HepG2 (cell line): ENCODE results near the gene FOXK2. TPM values are rescaled to one million over a fixed set of nuclear protein-coding genes. Genes with fewer than 3 reads are reported as not detected.

Experiments used
- ATF1 ChIP-seq: IDR thresholded peaks from 2 replicates; pipeline ENCODE4 v1.6.1; 2016; ENCODE audit warnings: mild to moderate bottlenecking, control low read depth
- CHCHD3 ChIP-seq: sonication (generic); formaldehyde crosslinking; IDR thresholded peaks from 2 replicates; pipeline ENCODE4 v1.8.0; 2022; ENCODE audit warnings: mild to moderate bottlenecking, missing genetic modification reagents, moderate library complexity
- KLF13 ChIP-seq: sonication (generic); formaldehyde crosslinking; IDR thresholded peaks from 2 replicates; pipeline ENCODE4 v1.4.0; 2020; ENCODE audit warnings: mild to moderate bottlenecking, missing genetic modification reagents
- KLF16 ChIP-seq, 2 experiments: sonication (generic) in 1 of 2; formaldehyde crosslinking in 1 of 2; IDR thresholded peaks; 2 replicates each; pipeline versions ENCODE4 v1.6.1 to v1.8.0; 2016 to 2023; ENCODE audit warnings: missing genetic modification reagents in 2 of 2, missing compliant biosample characterization in 1 of 2
- MEIS2 ChIP-seq: sonication (generic); formaldehyde crosslinking; IDR thresholded peaks from 2 replicates; pipeline ENCODE4 v1.9.0; 2021; ENCODE audit warnings: mild to moderate bottlenecking, missing genetic modification reagents
- MIER2 ChIP-seq: IDR thresholded peaks from 2 replicates; pipeline ENCODE4 v1.6.1; 2016; ENCODE audit warnings: missing biosample characterization, missing genetic modification reagents
- MTA3 ChIP-seq: sonication (generic); formaldehyde crosslinking; IDR thresholded peaks from 2 replicates; pipeline ENCODE4 v1.4.0; 2020; ENCODE audit warnings: missing genetic modification reagents
- PTBP1 ChIP-seq: fragments of 200-400 bp; formaldehyde crosslinking; IDR thresholded peaks from 2 replicates; pipeline ENCODE4 v1.6.1; 2018; ENCODE audit warnings: low read length, low read depth; ENCODE audit not compliant: poor library complexity, severe bottlenecking
- SOX13 ChIP-seq, 3 experiments: fragments of 450-650 bp in 1 of 3; sonication (generic) in 1 of 3; formaldehyde crosslinking in 1 of 3; IDR thresholded peaks in 2 of 3; conservative IDR thresholded peaks in 1 of 3; 2 replicates each; pipeline versions ENCODE4 v1.5.0 to v1.6.1; 2016 to 2020; ENCODE audit warnings: antibody characterized with exemption in 1 of 3, mild to moderate bottlenecking in 1 of 3, missing compliant biosample characterization in 1 of 3, missing genetic modification reagents in 1 of 3, moderate library complexity in 1 of 3
- SP5 ChIP-seq: IDR thresholded peaks from 2 replicates; pipeline ENCODE4 v1.6.1; 2016; ENCODE audit warnings: low read depth, borderline replicate concordance
- ZBTB21 ChIP-seq: sonication (generic); formaldehyde crosslinking; IDR thresholded peaks from 2 replicates; pipeline ENCODE4 v1.4.0; 2020; ENCODE audit warnings: missing genetic modification reagents
- ZFP90 ChIP-seq: sonication (generic); formaldehyde crosslinking; IDR thresholded peaks from 2 replicates; pipeline ENCODE4 v1.8.0; 2022; ENCODE audit warnings: missing genetic modification reagents, mild to moderate bottlenecking, inconsistent platforms, borderline replicate concordance
- ZNF232 ChIP-seq: sonication (generic); formaldehyde crosslinking; IDR thresholded peaks from 2 replicates; pipeline ENCODE4 v1.4.0; 2020; ENCODE audit warnings: missing genetic modification reagents, borderline replicate concordance
- ZNF317 ChIP-seq: sonication (generic); formaldehyde crosslinking; IDR thresholded peaks from 2 replicates; pipeline ENCODE4 v1.5.0; 2020; ENCODE audit warnings: mild to moderate bottlenecking, missing genetic modification reagents
- ZNF567 ChIP-seq: sonication (generic); formaldehyde crosslinking; IDR thresholded peaks from 2 replicates; pipeline ENCODE4 v1.8.1; 2023; ENCODE audit warnings: mild to moderate bottlenecking, missing genetic modification reagents, borderline replicate concordance
- ZNF652 ChIP-seq: IDR thresholded peaks from 2 replicates; pipeline ENCODE4 v1.6.1; 2016; ENCODE audit warnings: low read depth, borderline replicate concordance
- ZNF737 ChIP-seq: sonication (generic); formaldehyde crosslinking; IDR thresholded peaks from 2 replicates; pipeline ENCODE4 v1.5.0; 2020; ENCODE audit warnings: missing genetic modification reagents, mild to moderate bottlenecking, borderline replicate concordance
- ZNF766 ChIP-seq: sonication (generic); formaldehyde crosslinking; IDR thresholded peaks from 2 replicates; pipeline ENCODE4 v1.5.0; 2020; ENCODE audit warnings: missing genetic modification reagents, borderline replicate concordance
- polyA plus RNA-seq, 8 experiments: library from polyadenylated mRNA; depleted of rRNA in 3 of 8; stranded (reverse) in 7 of 8; unstranded in 1 of 8; fragments of >200 nt; fragmentation: Illumina TruSeq in 4 of 8; extraction: Trizol in 4 of 8; gene quantifications; 2 replicates each; pipeline versions ENCODE4 v1.2.1 to v1.2.3, GENCODE V29; 2011 to 2016; ENCODE audit warnings: low read depth in 4 of 8, missing spikeins in 1 of 8, mixed read lengths in 1 of 8; ENCODE audit not compliant: insufficient read depth in 1 of 8
- total RNA-seq, 5 experiments: library from RNA; depleted of rRNA; stranded (reverse); fragments of >200 nt; fragmentation: Illumina TruSeq; extraction: Trizol; gene quantifications; 2 replicates each; pipeline ENCODE4 v1.2.3, GENCODE V29; 2016; ENCODE audit warnings: low read depth in 1 of 5
- TF ChIP-seq, protein P1 (sequence below): sonication (generic); formaldehyde crosslinking; IDR thresholded peaks from 2 replicates; pipeline ENCODE4 v1.8.0; 2023; ENCODE audit warnings: mild to moderate bottlenecking, missing genetic modification reagents
- TF ChIP-seq, protein P2 (sequence below): sonication (generic); formaldehyde crosslinking; IDR thresholded peaks from 2 replicates; pipeline ENCODE4 v1.9.0; 2021; ENCODE audit warnings: missing genetic modification reagents, mild to moderate bottlenecking, borderline replicate concordance
- TF ChIP-seq, protein P3 (sequence below): sonication (generic); formaldehyde crosslinking; IDR thresholded peaks from 2 replicates; pipeline ENCODE4 v1.9.0; 2021; ENCODE audit warnings: mild to moderate bottlenecking, missing genetic modification reagents

FOXK2 gene
- total and polyA plus RNA-seq, 2 of the 13 experiments (the other 11 are each of a cell fraction or from before 2014, with no cell fraction given): 67.1 to 67.2 TPM

DNA sequence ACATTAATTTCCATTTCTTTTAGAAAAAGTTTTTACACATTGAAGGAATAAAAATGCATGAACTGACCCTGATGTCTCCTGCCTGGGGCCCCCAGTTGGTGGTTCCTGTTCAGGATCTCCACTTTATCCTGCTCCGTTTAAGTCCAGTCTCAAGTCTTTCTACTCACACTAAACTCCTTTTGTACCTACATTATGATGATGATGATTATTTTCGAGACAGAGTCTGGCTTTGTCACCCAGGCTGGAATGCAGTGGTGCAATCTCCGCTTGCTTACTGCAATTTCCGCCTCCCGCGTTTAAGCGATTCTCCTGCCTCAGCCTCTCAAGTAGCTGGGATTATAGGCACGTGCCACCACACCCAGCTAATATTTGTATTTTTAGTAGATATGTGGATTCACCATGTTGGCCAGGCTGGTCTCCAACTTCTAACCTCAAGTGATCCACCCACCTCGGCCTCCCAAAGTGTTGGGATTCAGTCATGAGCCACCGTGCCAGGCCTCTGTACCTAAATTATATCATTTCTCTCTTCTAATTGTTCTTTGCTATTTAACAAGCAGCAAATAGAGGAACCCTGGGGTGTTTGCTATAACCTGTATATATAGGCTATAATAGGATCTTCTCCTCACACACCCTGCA lies 2.2 kb upstream of the FOXK2 start (continued):
- TF ChIP-seq SOX13 (IDR thresholded peaks at IDR 0.05) (peak; percentile 87), SOX13 (CRISPR knock-in tag; conservative IDR thresholded peaks at IDR 0.05 in 1 of 2, IDR thresholded peaks at IDR 0.05 in 1 of 2) (peak in 1 of 2 experiments; percentile 92; a peak in 2 of 4 replicates), ZNF567 (CRISPR knock-in tag) (no peak), ZNF652 (CRISPR knock-in tag) (no peak), SP5 (CRISPR knock-in tag) (peak; percentile 69; the same call in 1 of the 2 replicates), ZNF766 (CRISPR knock-in tag) (peak; percentile 44; the same call in 1 of the 2 replicates), ZNF232 (no peak), KLF13 (CRISPR knock-in tag) (no peak), MTA3 (CRISPR knock-in tag) (no peak), ZFP90 (CRISPR knock-in tag) (no peak), ZNF317 (no peak), PTBP1 (no peak), MEIS2 (CRISPR knock-in tag) (no peak), ZBTB21 (CRISPR knock-in tag) (0 out of 2 replicates have a peak, but pooled peaks have one; percentile 27), ATF1 (CRISPR knock-in tag) (peak; percentile 63), ZNF737 (no peak), KLF16 (CRISPR knock-in tag; IDR thresholded peaks at IDR 0.05) (peak in 1 of 2 experiments; percentile 88; a peak in 2 of 4 replicates), CHCHD3 (CRISPR knock-in tag) (no peak), MIER2 (peak; percentile 55; the same call in 1 of the 2 replicates)
- TF ChIP-seq, protein P1, sequence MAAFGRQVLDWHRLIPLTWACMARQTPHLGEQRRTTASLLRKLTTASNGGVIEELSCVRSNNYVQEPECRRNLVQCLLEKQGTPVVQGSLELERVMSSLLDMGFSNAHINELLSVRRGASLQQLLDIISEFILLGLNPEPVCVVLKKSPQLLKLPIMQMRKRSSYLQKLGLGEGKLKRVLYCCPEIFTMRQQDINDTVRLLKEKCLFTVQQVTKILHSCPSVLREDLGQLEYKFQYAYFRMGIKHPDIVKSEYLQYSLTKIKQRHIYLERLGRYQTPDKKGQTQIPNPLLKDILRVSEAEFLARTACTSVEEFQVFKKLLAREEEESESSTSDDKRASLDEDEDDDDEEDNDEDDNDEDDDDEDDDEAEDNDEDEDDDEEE: no peak
- TF ChIP-seq, protein P2, sequence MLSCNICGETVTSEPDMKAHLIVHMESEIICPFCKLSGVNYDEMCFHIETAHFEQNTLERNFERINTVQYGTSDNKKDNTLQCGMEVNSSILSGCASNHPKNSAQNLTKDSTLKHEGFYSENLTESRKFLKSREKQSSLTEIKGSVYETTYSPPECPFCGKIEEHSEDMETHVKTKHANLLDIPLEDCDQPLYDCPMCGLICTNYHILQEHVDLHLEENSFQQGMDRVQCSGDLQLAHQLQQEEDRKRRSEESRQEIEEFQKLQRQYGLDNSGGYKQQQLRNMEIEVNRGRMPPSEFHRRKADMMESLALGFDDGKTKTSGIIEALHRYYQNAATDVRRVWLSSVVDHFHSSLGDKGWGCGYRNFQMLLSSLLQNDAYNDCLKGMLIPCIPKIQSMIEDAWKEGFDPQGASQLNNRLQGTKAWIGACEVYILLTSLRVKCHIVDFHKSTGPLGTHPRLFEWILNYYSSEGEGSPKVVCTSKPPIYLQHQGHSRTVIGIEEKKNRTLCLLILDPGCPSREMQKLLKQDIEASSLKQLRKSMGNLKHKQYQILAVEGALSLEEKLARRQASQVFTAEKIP (CRISPR knock-in tag): no peak
- TF ChIP-seq, protein P3, sequence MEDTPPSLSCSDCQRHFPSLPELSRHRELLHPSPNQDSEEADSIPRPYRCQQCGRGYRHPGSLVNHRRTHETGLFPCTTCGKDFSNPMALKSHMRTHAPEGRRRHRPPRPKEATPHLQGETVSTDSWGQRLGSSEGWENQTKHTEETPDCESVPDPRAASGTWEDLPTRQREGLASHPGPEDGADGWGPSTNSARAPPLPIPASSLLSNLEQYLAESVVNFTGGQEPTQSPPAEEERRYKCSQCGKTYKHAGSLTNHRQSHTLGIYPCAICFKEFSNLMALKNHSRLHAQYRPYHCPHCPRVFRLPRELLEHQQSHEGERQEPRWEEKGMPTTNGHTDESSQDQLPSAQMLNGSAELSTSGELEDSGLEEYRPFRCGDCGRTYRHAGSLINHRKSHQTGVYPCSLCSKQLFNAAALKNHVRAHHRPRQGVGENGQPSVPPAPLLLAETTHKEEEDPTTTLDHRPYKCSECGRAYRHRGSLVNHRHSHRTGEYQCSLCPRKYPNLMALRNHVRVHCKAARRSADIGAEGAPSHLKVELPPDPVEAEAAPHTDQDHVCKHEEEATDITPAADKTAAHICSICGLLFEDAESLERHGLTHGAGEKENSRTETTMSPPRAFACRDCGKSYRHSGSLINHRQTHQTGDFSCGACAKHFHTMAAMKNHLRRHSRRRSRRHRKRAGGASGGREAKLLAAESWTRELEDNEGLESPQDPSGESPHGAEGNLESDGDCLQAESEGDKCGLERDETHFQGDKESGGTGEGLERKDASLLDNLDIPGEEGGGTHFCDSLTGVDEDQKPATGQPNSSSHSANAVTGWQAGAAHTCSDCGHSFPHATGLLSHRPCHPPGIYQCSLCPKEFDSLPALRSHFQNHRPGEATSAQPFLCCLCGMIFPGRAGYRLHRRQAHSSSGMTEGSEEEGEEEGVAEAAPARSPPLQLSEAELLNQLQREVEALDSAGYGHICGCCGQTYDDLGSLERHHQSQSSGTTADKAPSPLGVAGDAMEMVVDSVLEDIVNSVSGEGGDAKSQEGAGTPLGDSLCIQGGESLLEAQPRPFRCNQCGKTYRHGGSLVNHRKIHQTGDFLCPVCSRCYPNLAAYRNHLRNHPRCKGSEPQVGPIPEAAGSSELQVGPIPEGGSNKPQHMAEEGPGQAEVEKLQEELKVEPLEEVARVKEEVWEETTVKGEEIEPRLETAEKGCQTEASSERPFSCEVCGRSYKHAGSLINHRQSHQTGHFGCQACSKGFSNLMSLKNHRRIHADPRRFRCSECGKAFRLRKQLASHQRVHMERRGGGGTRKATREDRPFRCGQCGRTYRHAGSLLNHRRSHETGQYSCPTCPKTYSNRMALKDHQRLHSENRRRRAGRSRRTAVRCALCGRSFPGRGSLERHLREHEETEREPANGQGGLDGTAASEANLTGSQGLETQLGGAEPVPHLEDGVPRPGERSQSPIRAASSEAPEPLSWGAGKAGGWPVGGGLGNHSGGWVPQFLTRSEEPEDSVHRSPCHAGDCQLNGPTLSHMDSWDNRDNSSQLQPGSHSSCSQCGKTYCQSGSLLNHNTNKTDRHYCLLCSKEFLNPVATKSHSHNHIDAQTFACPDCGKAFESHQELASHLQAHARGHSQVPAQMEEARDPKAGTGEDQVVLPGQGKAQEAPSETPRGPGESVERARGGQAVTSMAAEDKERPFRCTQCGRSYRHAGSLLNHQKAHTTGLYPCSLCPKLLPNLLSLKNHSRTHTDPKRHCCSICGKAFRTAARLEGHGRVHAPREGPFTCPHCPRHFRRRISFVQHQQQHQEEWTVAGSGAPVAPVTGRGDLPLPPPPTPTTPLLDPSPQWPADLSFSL (CRISPR knock-in tag): no peak
